GM21423 (cell line): ENCODE results near the gene SPTBN1.

Source experiments
- ATAC-seq: cut with Tn5 transposase; IDR thresholded peaks from one replicate; pipeline ENCODE4 v1.9.1; 2021; ENCODE audit warnings: mild to moderate bottlenecking, moderate library complexity; ENCODE audit not compliant: unreplicated experiment

Gene SPTBN1

GRCh38 chr2:54549917-54550518, 93.9 kb downstream of the SPTBN1 start:
- ATAC-seq: no peak

- no peak for ATAC-seq
Measured at GRCh38 chr2:54550547-54550946, 94.4 kb downstream of the SPTBN1 start.

GRCh38 chr2:54551123-54551756, 95.1 kb downstream of the SPTBN1 start:
- peak; percentile 49 for ATAC-seq

- no peak for ATAC-seq
Measured at GRCh38 chr2:54553075-54553474, 96.9 kb downstream of the SPTBN1 start.

- no peak for ATAC-seq
Measured at GRCh38 chr2:54553775-54554174, 97.6 kb downstream of the SPTBN1 start.

GRCh38 chr2:54555318-54555837, 99.3 kb downstream of the SPTBN1 start:
- ATAC-seq: no peak

- no peak for ATAC-seq
Measured at GRCh38 chr2:54556621-54557121, 100.5 kb downstream of the SPTBN1 start.

GRCh38 chr2:54557211-54557600, 101.1 kb downstream of the SPTBN1 start:
- ATAC-seq: no peak

GRCh38 chr2:54557601-54558187, 101.6 kb downstream of the SPTBN1 start:
- ATAC-seq: peak; percentile 43

GRCh38 chr2:54558188-54559005, 102.3 kb downstream of the SPTBN1 start:
- ATAC-seq: peak; percentile 35

GRCh38 chr2:54559006-54559445, 102.9 kb downstream of the SPTBN1 start:
- ATAC-seq: no peak

GRCh38 chr2:54559593-54560145, 103.5 kb downstream of the SPTBN1 start:
- no peak for ATAC-seq

GRCh38 chr2:54560146-54560881, 104.2 kb downstream of the SPTBN1 start:
- ATAC-seq: peak; percentile 39

GRCh38 chr2:54561010-54561409, 104.9 kb downstream of the SPTBN1 start:
- no peak for ATAC-seq

GRCh38 chr2:54564439-54564838, 108.3 kb downstream of the SPTBN1 start:
- no peak for ATAC-seq

GRCh38 chr2:54565551-54565950, 109.4 kb downstream of the SPTBN1 start:
- ATAC-seq: no peak

GRCh38 chr2:54566896-54567295, 110.8 kb downstream of the SPTBN1 start:
- no peak for ATAC-seq

- ATAC-seq: peak; percentile 31
Measured at GRCh38 chr2:54568876-54569321, 112.8 kb downstream of the SPTBN1 start.

GRCh38 chr2:54569745-54570301, 113.7 kb downstream of the SPTBN1 start:
- ATAC-seq: peak; percentile 12
